GM10248 (cell line): Measurements from ENCODE around the gene SARS1.

Source experiments
- CTCF ChIA-PET: fragments of 300-600 bp; sonication (Branson Sonifier 250); formaldehyde crosslinking; extraction: SDS; loops from one replicate; lab custom pipeline; 2021; ENCODE audit warnings: antibody characterized with exemption; lab: Yijun Ruan, JAX
- POLR2A ChIA-PET: fragments of 350-650 bp; sonication (Branson Sonifier 250); formaldehyde crosslinking; extraction: SDS; loops from one replicate; lab custom pipeline; 2020; ENCODE audit warnings: antibody characterized with exemption; lab: Yijun Ruan, JAX
- DNase-seq: peaks from one replicate; pipeline ENCODE4 v3.0.0; 2012; ENCODE audit errors: extremely low spot score
- TF ChIP-seq, protein P1 (sequence below): IDR thresholded peaks from 2 replicates; pipeline ENCODE4 v1.5.1; 2012; ENCODE audit warnings: mild to moderate bottlenecking, low read depth; ENCODE audit errors: extremely low read depth, missing control alignments, control extremely low read depth

SARS1 gene

GRCh38 chr1:109247401-109248365 lies 34.0 kb downstream of the SARS1 start:
- TF ChIP-seq, protein P1, sequence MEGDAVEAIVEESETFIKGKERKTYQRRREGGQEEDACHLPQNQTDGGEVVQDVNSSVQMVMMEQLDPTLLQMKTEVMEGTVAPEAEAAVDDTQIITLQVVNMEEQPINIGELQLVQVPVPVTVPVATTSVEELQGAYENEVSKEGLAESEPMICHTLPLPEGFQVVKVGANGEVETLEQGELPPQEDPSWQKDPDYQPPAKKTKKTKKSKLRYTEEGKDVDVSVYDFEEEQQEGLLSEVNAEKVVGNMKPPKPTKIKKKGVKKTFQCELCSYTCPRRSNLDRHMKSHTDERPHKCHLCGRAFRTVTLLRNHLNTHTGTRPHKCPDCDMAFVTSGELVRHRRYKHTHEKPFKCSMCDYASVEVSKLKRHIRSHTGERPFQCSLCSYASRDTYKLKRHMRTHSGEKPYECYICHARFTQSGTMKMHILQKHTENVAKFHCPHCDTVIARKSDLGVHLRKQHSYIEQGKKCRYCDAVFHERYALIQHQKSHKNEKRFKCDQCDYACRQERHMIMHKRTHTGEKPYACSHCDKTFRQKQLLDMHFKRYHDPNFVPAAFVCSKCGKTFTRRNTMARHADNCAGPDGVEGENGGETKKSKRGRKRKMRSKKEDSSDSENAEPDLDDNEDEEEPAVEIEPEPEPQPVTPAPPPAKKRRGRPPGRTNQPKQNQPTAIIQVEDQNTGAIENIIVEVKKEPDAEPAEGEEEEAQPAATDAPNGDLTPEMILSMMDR, result no peak
- ChIA-PET CTCF (interaction anchor here (0.8 to 3.1 kb wide), 4 partner anchors 10 to 392 kb away, joined by 3 to 19 read pairs (median 4); no protein-coding TSS in a partner anchor), POLR2A (no interaction called here)
- no peak for DNase-seq

DNA sequence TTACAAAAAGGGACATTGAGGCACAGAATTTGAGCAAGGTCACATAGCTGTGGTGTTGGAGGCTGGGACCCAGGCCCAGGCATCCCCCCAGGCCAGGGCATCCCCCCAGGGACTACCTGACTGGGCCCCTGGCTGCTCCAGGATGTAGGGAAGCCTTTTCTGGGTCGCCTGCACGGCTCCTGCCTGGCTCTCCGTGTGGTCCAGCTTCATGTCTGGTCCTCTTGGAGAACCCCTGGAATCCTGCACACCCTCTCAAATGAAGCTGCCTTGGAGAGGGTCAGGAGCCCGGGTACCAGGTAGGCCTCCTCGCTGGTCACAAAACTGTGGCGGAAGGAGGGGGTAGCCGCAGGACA lies 34.7 kb downstream of the SARS1 start:
- ChIA-PET POLR2A (no interaction called here), CTCF (interaction anchor here (1.4 to 3.1 kb wide), 2 partner anchors 10 to 14 kb away, joined by 3 to 19 read pairs; no protein-coding TSS in a partner anchor)
- DNase-seq, result no peak
- TF ChIP-seq, protein P1, result no peak

GRCh38 chr1:109248797-109249629 lies 35.3 kb downstream of the SARS1 start, which contains the start of gene CELSR2:
CELSR2 (plus strand) TSS chr1:109249539; CDS start chr1:109250080, 541 bp downstream.
- CTCF ChIA-PET, result interaction anchor here (1.0 to 3.1 kb wide), 3 partner anchors 11 to 283 kb away, joined by 3 to 19 read pairs (median 12); no protein-coding TSS in a partner anchor
- TF ChIP-seq, protein P1, result no peak
- POLR2A ChIA-PET, result no interaction called here
- peak; percentile 88 for DNase-seq

DNA sequence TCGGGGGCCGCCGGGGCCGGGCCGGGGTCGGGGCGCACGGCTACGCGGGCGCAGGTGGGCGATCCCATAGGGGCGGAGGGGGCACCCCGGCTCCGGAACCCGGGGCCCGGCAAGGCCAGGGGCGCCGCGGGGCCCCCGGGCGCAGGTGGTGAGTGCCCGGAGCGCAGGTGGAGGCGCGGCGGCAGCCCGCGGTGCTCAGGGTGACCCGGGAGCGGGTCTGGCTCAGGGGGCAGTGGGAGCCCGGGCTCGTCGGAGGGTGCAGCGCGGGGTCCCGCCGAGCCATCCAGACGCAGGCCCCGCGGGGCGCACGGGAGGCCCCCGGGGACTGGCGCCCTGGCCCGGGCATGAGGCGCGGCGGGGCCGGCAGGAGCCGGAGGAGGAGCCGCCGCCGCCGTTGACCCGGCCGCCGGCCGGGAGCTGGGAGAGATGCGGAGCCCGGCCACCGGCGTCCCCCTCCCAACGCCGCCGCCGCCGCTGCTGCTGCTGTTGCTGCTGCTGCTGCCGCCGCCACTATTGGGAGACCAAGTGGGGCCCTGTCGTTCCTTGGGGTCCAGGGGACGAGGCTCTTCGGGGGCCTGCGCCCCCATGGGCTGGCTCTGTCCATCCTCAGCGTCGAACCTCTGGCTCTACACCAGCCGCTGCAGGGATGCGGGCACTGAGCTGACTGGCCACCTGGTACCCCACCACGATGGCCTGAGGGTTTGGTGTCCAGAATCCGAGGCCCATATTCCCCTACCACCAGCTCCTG lies 36.1 kb downstream of the SARS1 start:
- ChIA-PET POLR2A (interaction anchor here (1.2 kb wide), 1 partner anchor 8 kb away, joined by 5 read pairs; no protein-coding TSS in a partner anchor), CTCF (interaction anchor here (1.0 to 3.0 kb wide), 3 partner anchors 28 to 282 kb away, joined by 3 to 12 read pairs (median 3); no protein-coding TSS in a partner anchor)
- DNase-seq, result no peak
- TF ChIP-seq, protein P1, result no peak

DNA sequence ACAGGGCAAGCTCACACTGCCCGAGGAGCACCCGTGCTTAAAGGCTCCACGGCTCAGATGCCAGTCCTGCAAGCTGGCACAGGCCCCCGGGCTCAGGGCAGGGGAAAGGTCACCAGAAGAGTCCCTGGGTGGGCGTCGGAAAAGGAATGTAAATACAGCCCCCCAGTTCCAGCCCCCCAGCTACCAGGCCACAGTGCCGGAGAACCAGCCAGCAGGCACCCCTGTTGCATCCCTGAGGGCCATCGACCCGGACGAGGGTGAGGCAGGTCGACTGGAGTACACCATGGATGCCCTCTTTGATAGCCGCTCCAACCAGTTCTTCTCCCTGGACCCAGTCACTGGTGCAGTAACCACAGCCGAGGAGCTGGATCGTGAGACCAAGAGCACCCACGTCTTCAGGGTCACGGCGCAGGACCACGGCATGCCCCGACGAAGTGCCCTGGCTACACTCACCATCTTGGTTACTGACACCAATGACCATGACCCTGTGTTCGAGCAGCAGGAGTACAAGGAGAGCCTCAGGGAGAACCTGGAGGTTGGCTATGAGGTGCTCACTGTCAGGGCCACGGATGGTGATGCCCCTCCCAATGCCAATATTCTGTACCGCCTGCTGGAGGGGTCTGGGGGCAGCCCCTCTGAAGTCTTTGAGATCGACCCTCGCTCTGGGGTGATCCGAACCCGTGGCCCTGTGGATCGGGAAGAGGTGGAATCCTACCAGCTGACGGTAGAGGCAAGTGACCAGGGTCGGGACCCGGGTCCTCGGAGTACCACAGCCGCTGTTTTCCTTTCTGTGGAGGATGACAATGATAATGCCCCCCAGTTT lies 36.9 kb downstream of the SARS1 start:
- TF ChIP-seq, protein P1, result no peak
- ChIA-PET POLR2A (interaction anchor here (1.2 kb wide), 1 partner anchor 9 kb away, joined by 5 read pairs; no protein-coding TSS in a partner anchor), CTCF (interaction anchor here (1.2 to 3.0 kb wide), 2 partner anchors 145 to 282 kb away, joined by 3 to 12 read pairs; no protein-coding TSS in a partner anchor)
- DNase-seq, result no peak
